Spleen (tissue), 11 donors: Measurements from ENCODE around the gene PALMD. TPM values are rescaled to one million over a fixed set of nuclear protein-coding genes. Genes with fewer than 3 reads are reported as not detected.
A peak's percentile ranks its signal among the peaks of the same experiment; 100 is the strongest.

Source experiments
- DNase-seq: peaks from one replicate; pipeline ENCODE4 v3.0.0-alpha.2; 2020
- H3K27ac ChIP-seq, 8 donors: fragments of 200-600 bp; sonication (generic) in 7 of 8; 1 replicate in 4 of 8; 2 replicates in 4 of 8; pipeline versions ENCODE4 v1.5.0 to v1.8.0; 2016 to 2021; ENCODE audit warnings: inconsistent platforms in 4 of 8, mild to moderate bottlenecking in 4 of 8, moderate library complexity in 1 of 8
- H3K27me3 ChIP-seq, 7 donors: fragments of 200-600 bp; sonication (generic) in 6 of 7; replicated peaks in 1 of 7; 1 replicate in 4 of 7; 2 replicates in 3 of 7; pipeline versions ENCODE4 v1.5.0 to v1.8.0; 2016 to 2021; ENCODE audit warnings: inconsistent platforms in 3 of 7, mild to moderate bottlenecking in 1 of 7
- H3K36me3 ChIP-seq, 6 donors: fragments of 200-600 bp; sonication (generic) in 5 of 6; 1 replicate in 4 of 6; 2 replicates in 2 of 6; pipeline versions ENCODE4 v1.5.0 to v1.8.0; 2016 to 2021; ENCODE audit warnings: inconsistent platforms in 2 of 6
- H3K4me1 ChIP-seq, 6 donors: fragments of 200-600 bp; sonication (generic) in 5 of 6; 1 replicate in 3 of 6; 2 replicates in 3 of 6; pipeline versions ENCODE4 v1.5.0 to v1.8.0; 2016 to 2021; ENCODE audit warnings: inconsistent platforms in 3 of 6
- H3K4me3 ChIP-seq, 8 donors: fragments of 200-600 bp; sonication (generic) in 7 of 8; 1 replicate in 4 of 8; 2 replicates in 4 of 8; pipeline versions ENCODE4 v1.5.0 to v1.8.0; 2016 to 2021; ENCODE audit warnings: inconsistent platforms in 4 of 8, mild to moderate bottlenecking in 4 of 8, moderate library complexity in 2 of 8
- H3K9me3 ChIP-seq, 8 donors: fragments of 200-600 bp; sonication (generic) in 7 of 8; 1 replicate in 4 of 8; 2 replicates in 4 of 8; pipeline versions ENCODE4 v1.5.0 to v1.8.0; 2016 to 2021; ENCODE audit warnings: inconsistent platforms in 4 of 8
- POLR2A ChIP-seq, 3 donors: fragments of 450-650 bp; IDR thresholded peaks; one replicate each; pipeline ENCODE4 v1.5.1; 2017; ENCODE audit warnings: antibody characterized with exemption in 3 of 3, mild to moderate bottlenecking in 1 of 3
- POLR2AphosphoS5 ChIP-seq, 3 donors: sonication (generic); formaldehyde crosslinking; IDR thresholded peaks; one replicate each; pipeline ENCODE4 v1.5.1; 2017; ENCODE audit warnings: antibody characterized with exemption in 3 of 3
- WGBS, 5 donors: extraction: QIAGEN DNeasy Blood & Tissue Kit in 3 of 5; methylation state at CpG; one replicate each; pipeline versions ENCODE4 v1.1.5 to v1.1.7; 2013 to 2018; 5-methylcytosine and 5-hydroxymethylcytosine counted together
- intact Hi-C: fragments of 100-400 bp; cut with DNase I; formaldehyde crosslinking; loops from one replicate; pipeline ENCODE4 v1.15.0; 2023; ENCODE audit warnings: low total_unique reads
- polyA plus RNA-seq, 3 donors: library from polyadenylated mRNA; stranded (reverse); fragments of 200-250 nt; gene quantifications; one replicate each; pipeline ENCODE4 v1.2.1, GENCODE V29; 2013
- total RNA-seq, 7 donors: library from RNA; depleted of rRNA in 3 of 7; stranded (reverse); fragments of >200 nt in 3 of 7; fragmentation: NEBNext Ultra II Directional in 4 of 7; extraction: Animal tissue kit (Norgen Biotek cat#: 25700) in 4 of 7; gene quantifications; one replicate each; pipeline versions ENCODE4 v1.1.0 to v1.2.1, GENCODE V29; 2016 to 2021
- TF ChIP-seq, protein P1 (sequence below), 11 experiments: fragments of 200-600 bp in 7 of 11; fragments of 450-650 bp in 4 of 11; sonication (generic) in 4 of 11; IDR thresholded peaks in 8 of 11; conservative IDR thresholded peaks in 3 of 11; 1 replicate in 7 of 11; 2 replicates in 4 of 11; pipeline versions ENCODE4 v1.4.0 to v1.8.0; 2016 to 2021; ENCODE audit warnings: antibody characterized with exemption in 11 of 11, inconsistent platforms in 4 of 11, mild to moderate bottlenecking in 1 of 11
- donor health status: healthy with polysubstance abuse.
- donor health status: DM: no; HTN: no; CAD: no; lungs with moderate emphysema.
- donor health status: DM: no; HTN: no; CAD: no.
- donor health status: Bipolar disorder and iron deficiency.
- donor health status: healthy.
- donor health status: DM: no; HTN: no; CAD: no.
- donor health status: DM: yes; HTN: yes; CAD: no.

Gene PALMD
- total and polyA plus RNA-seq, 10 donors, result 2.9 to 16.8 (median 7.7) TPM

DNA sequence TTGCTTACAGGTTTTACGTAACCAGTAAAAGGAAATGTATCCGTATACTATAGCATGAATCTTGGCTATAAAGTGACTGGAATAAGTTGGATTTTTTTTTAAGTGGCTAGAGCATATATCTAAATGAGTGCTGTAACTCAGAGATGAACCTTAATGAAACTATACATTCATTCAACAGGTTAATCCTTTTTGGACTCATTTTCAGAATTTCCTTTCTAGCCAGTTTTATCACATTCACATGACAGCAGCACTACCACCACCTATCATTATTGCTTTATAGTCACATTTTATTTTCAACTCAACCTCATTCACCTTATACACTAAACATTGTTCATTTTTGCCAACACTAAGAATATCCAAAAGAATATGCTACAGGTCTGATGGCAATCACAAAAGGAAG lies 89.9 kb downstream of the PALMD start:
- DNase-seq, result no peak
- WGBS, 5 donors, result 69 to 95% (median 83%) methylated on average over 2 of the region's 2 CpGs

GRCh38 chr1:99737016-99737415 lies 91.1 kb downstream of the PALMD start:
- Histone ChIP-seq H3K27ac (peak overlapping the region in 3 of 8 donors; percentile 13 to 46 (median 30)), H3K4me1 (no peaks in the 10 kb centered on the region), H3K9me3 (no peaks in the 10 kb centered on the region), H3K36me3 (peaks cover 0 to 30% (median 0%) of the 10 kb centered on the region in 6 donors), H3K4me3 (no peak overlapping the region), H3K27me3 (no peaks in the 10 kb centered on the region)
- intact Hi-C loops, result no loop called here
- DNase-seq, result no peak
- TF ChIP-seq, protein P1, sequence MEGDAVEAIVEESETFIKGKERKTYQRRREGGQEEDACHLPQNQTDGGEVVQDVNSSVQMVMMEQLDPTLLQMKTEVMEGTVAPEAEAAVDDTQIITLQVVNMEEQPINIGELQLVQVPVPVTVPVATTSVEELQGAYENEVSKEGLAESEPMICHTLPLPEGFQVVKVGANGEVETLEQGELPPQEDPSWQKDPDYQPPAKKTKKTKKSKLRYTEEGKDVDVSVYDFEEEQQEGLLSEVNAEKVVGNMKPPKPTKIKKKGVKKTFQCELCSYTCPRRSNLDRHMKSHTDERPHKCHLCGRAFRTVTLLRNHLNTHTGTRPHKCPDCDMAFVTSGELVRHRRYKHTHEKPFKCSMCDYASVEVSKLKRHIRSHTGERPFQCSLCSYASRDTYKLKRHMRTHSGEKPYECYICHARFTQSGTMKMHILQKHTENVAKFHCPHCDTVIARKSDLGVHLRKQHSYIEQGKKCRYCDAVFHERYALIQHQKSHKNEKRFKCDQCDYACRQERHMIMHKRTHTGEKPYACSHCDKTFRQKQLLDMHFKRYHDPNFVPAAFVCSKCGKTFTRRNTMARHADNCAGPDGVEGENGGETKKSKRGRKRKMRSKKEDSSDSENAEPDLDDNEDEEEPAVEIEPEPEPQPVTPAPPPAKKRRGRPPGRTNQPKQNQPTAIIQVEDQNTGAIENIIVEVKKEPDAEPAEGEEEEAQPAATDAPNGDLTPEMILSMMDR (IDR thresholded peaks at IDR 0.05 in 8 of 11, conservative IDR thresholded peaks at IDR 0.05 in 3 of 11), result peak in 6 of 11 experiments; percentile 6 to 35 (median 28)
- TF ChIP-seq POLR2AphosphoS5 (IDR thresholded peaks at IDR 0.05), result no peak
- 42 to 58% (median 43%) methylated on average over 4 of the region's 4 CpGs for WGBS, 5 donors

More for the DNA sequence above, 89.9 kb downstream of the PALMD start:
- peaks cover 0 to 18% (median 0%) of the 10 kb centered on the region in 6 donors for H3K36me3 ChIP-seq
- no peak overlapping the region for H3K27ac ChIP-seq
- H3K4me3 ChIP-seq, result no peak overlapping the region
- no peaks in the 10 kb centered on the region for H3K4me1 ChIP-seq
- no peaks in the 10 kb centered on the region for H3K9me3 ChIP-seq
- intact Hi-C loops, result no loop called here
- H3K27me3 ChIP-seq, result no peaks in the 10 kb centered on the region
- TF ChIP-seq, protein P1 (IDR thresholded peaks at IDR 0.05 in 8 of 11, conservative IDR thresholded peaks at IDR 0.05 in 3 of 11), result no peak
- TF ChIP-seq POLR2AphosphoS5 (IDR thresholded peaks at IDR 0.05), result no peak
- no peak for TF ChIP-seq POLR2A (IDR thresholded peaks at IDR 0.05)

GRCh38 chr1:99738858-99739465 lies 93.0 kb downstream of the PALMD start:
- intact Hi-C loops, result no loop called here
- TF ChIP-seq, protein P1 (IDR thresholded peaks at IDR 0.05 in 8 of 11, conservative IDR thresholded peaks at IDR 0.05 in 3 of 11), result no peak
- TF ChIP-seq POLR2A (IDR thresholded peaks at IDR 0.05) (no peak), POLR2AphosphoS5 (IDR thresholded peaks at IDR 0.05) (no peak)
- Histone ChIP-seq H3K27me3 (no peaks in the 10 kb centered on the region), H3K4me3 (no peak overlapping the region), H3K9me3 (no peaks in the 10 kb centered on the region), H3K36me3 (peaks cover 0 to 41% (median 0%) of the 10 kb centered on the region in 6 donors), H3K27ac (no peak overlapping the region), H3K4me1 (no peaks in the 10 kb centered on the region)
- WGBS, 5 donors, result 79 to 96% (median 83%) methylated on average over 6 of the region's 6 CpGs
- no peak for DNase-seq

- Histone ChIP-seq H3K4me3 (no peak overlapping the region), H3K27ac (no peak overlapping the region), H3K36me3 (peaks cover 0 to 44% (median 0%) of the 10 kb centered on the region in 6 donors), H3K27me3 (no peaks in the 10 kb centered on the region), H3K4me1 (no peaks in the 10 kb centered on the region), H3K9me3 (no peaks in the 10 kb centered on the region)
- DNase-seq, result no peak
- WGBS, 5 donors, result 58 to 76% (median 71%) methylated on average over 1 of the region's 1 CpG
- TF ChIP-seq POLR2A (IDR thresholded peaks at IDR 0.05) (no peak), POLR2AphosphoS5 (IDR thresholded peaks at IDR 0.05) (no peak)
- TF ChIP-seq, protein P1 (IDR thresholded peaks at IDR 0.05 in 8 of 11, conservative IDR thresholded peaks at IDR 0.05 in 3 of 11), result no peak
- intact Hi-C loops, result no loop called here
These were observed 94.2 kb downstream of the PALMD start for GRCh38 chr1:99740141-99740540.

Other genes starting within 250 kb of the PALMD start
- gene FRRS1, start 120.5 kb downstream of the PALMD start, total RNA-seq, result 1 to 10 TPM; 2.5 to 7.3 (median 5.4) TPM
- gene FRRS1, start 120.5 kb downstream of the PALMD start, polyA plus RNA-seq, result under 1 TPM; 0.13 to 0.99 (median 0.18) TPM
- gene AGL, start 204.2 kb downstream of the PALMD start, total RNA-seq, result 10 to 100 TPM; 14.3 to 28.1 (median 19.4) TPM
- gene AGL, start 204.2 kb downstream of the PALMD start, polyA plus RNA-seq, result 1 to 10 TPM; 6.3 to 8.6 (median 6.6) TPM